Osteoblast (primary cell): ENCODE results near the gene POLRMT. TPM values are rescaled to one million over a fixed set of nuclear protein-coding genes. Genes with fewer than 3 reads are reported as not detected.

Source experiments
- DNase-seq: peaks from one replicate; pipeline ENCODE4 v3.0.0; 2011; ENCODE audit warnings: low spot score, mixed read lengths; ENCODE audit not compliant: insufficient read length; ENCODE audit errors: missing footprints
- H2AFZ ChIP-seq: 2 replicates; pipeline ENCODE4 v1.6.0; 2011; ENCODE audit warnings: mild to moderate bottlenecking, low read length
- H3K27ac ChIP-seq: 2 replicates; pipeline ENCODE4 v1.5.1; 2011; ENCODE audit warnings: mild to moderate bottlenecking, low read depth, low read length, moderate library complexity
- H3K27me3 ChIP-seq: 2 replicates; pipeline ENCODE4 v1.6.0; 2012; ENCODE audit warnings: mild to moderate bottlenecking, control low read depth, inconsistent platforms, low read length, moderate library complexity; ENCODE audit not compliant: insufficient read depth
- H3K36me3 ChIP-seq: 2 replicates; pipeline ENCODE4 v1.5.1; 2011; ENCODE audit warnings: mild to moderate bottlenecking, low read length, control low read depth, moderate library complexity; ENCODE audit not compliant: insufficient read depth
- H3K4me1 ChIP-seq: 2 replicates; pipeline ENCODE4 v1.5.1; 2011; ENCODE audit warnings: mild to moderate bottlenecking, low read length, control low read depth, moderate library complexity; ENCODE audit not compliant: insufficient read depth
- H3K4me2 ChIP-seq: 2 replicates; pipeline ENCODE4 v1.6.0; 2011; ENCODE audit warnings: mild to moderate bottlenecking, low read length; ENCODE audit not compliant: insufficient read depth
- H3K4me3 ChIP-seq: fragments of 200-600 bp; sonication (generic); 3 replicates; pipeline ENCODE4 v1.5.1; 2012; ENCODE audit warnings: mild to moderate bottlenecking, low read length, inconsistent platforms; ENCODE audit not compliant: insufficient read depth
- H3K79me2 ChIP-seq: 2 replicates; pipeline ENCODE4 v1.6.0; 2012; ENCODE audit warnings: mild to moderate bottlenecking, low read length, control low read depth, inconsistent platforms; ENCODE audit not compliant: insufficient read depth
- H3K9me3 ChIP-seq: 2 replicates; pipeline ENCODE4 v1.5.1; 2011; ENCODE audit warnings: low read depth, low read length, control low read depth
- H4K20me1 ChIP-seq: 2 replicates; pipeline ENCODE4 v1.6.0; 2012; ENCODE audit warnings: mild to moderate bottlenecking, low read length, control low read depth; ENCODE audit not compliant: insufficient read depth
- CTCF ChIP-seq: IDR thresholded peaks from 2 replicates; pipeline ENCODE4 v1.5.1; 2011; ENCODE audit warnings: mild to moderate bottlenecking, low read depth, low read length, moderate library complexity; ENCODE audit errors: extremely low read depth
- total RNA-seq: library from RNA; depleted of rRNA; stranded (reverse); fragments of >200 nt; gene quantifications from 2 replicates; pipeline ENCODE4 v1.2.3, GENCODE V29; 2012

POLRMT gene
- total RNA-seq, 1 donor, result 16.6 TPM

- Histone ChIP-seq H3K4me3 (no peak overlapping the region), H3K4me1 (no peaks in the 10 kb centered on the region), H3K4me2 (no peak overlapping the region), H3K79me2 (peaks cover 6% of the 10 kb centered on the region), H3K27ac (no peak overlapping the region), H3K27me3 (no peaks in the 10 kb centered on the region), H3K36me3 (peaks cover 20% of the 10 kb centered on the region), H4K20me1 (no peaks in the 10 kb centered on the region), H3K9me3 (no peaks in the 10 kb centered on the region), H2AFZ (no peak overlapping the region)
- DNase-seq, result peak; percentile 79
- TF ChIP-seq CTCF, result no peak
Observed at GRCh38 chr19:645912-646778, 12.8 kb upstream of the POLRMT start.

GRCh38 chr19:644789-645188, 11.5 kb upstream of the POLRMT start:
- peaks cover 20% of the 10 kb centered on the region for H3K36me3 ChIP-seq
- no peak for TF ChIP-seq CTCF
- no peak overlapping the region for H3K4me2 ChIP-seq
- no peaks in the 10 kb centered on the region for H4K20me1 ChIP-seq
- no peaks in the 10 kb centered on the region for H3K4me1 ChIP-seq
- no peak overlapping the region for H2AFZ ChIP-seq
- no peak overlapping the region for H3K27ac ChIP-seq
- no peaks in the 10 kb centered on the region for H3K79me2 ChIP-seq
- DNase-seq, result peak; percentile 88
- no peak overlapping the region for H3K4me3 ChIP-seq
- no peaks in the 10 kb centered on the region for H3K27me3 ChIP-seq
- no peaks in the 10 kb centered on the region for H3K9me3 ChIP-seq

GRCh38 chr19:644363-644762, 11.0 kb upstream of the POLRMT start:
- DNase-seq, result peak; percentile 92
- no peak overlapping the region for H3K4me3 ChIP-seq
- no peak overlapping the region for H3K4me2 ChIP-seq
- peaks cover 20% of the 10 kb centered on the region for H3K36me3 ChIP-seq
- no peaks in the 10 kb centered on the region for H3K9me3 ChIP-seq
- H4K20me1 ChIP-seq, result no peaks in the 10 kb centered on the region
- H3K27ac ChIP-seq, result no peak overlapping the region
- no peaks in the 10 kb centered on the region for H3K27me3 ChIP-seq
- H3K79me2 ChIP-seq, result no peaks in the 10 kb centered on the region
- TF ChIP-seq CTCF, result no peak
- peaks cover under 1% of the 10 kb centered on the region for H3K4me1 ChIP-seq
- no peak overlapping the region for H2AFZ ChIP-seq

GRCh38 chr19:643736-644135, 10.4 kb upstream of the POLRMT start:
- Histone ChIP-seq H3K27me3 (no peaks in the 10 kb centered on the region), H2AFZ (no peak overlapping the region), H3K9me3 (no peaks in the 10 kb centered on the region), H3K79me2 (no peaks in the 10 kb centered on the region), H3K36me3 (peaks cover 20% of the 10 kb centered on the region), H3K4me1 (peaks cover 4% of the 10 kb centered on the region), H3K4me3 (no peak overlapping the region), H4K20me1 (peaks cover under 1% of the 10 kb centered on the region), H3K4me2 (no peak overlapping the region), H3K27ac (no peak overlapping the region)
- TF ChIP-seq CTCF, result no peak
- no peak for DNase-seq
